LoVo (cell line): ENCODE results near the gene RBM41.
"Not testable (repeated sequence)": the region's sequence is repeated elsewhere in the genome, so short reads cannot be mapped to it uniquely, and the experiment has no call there.

Experiments
- DNase-seq: peaks from one replicate; pipeline ENCODE4 v3.0.0-alpha.2; 2016; ENCODE audit warnings: low spot score

Gene RBM41

DNA sequence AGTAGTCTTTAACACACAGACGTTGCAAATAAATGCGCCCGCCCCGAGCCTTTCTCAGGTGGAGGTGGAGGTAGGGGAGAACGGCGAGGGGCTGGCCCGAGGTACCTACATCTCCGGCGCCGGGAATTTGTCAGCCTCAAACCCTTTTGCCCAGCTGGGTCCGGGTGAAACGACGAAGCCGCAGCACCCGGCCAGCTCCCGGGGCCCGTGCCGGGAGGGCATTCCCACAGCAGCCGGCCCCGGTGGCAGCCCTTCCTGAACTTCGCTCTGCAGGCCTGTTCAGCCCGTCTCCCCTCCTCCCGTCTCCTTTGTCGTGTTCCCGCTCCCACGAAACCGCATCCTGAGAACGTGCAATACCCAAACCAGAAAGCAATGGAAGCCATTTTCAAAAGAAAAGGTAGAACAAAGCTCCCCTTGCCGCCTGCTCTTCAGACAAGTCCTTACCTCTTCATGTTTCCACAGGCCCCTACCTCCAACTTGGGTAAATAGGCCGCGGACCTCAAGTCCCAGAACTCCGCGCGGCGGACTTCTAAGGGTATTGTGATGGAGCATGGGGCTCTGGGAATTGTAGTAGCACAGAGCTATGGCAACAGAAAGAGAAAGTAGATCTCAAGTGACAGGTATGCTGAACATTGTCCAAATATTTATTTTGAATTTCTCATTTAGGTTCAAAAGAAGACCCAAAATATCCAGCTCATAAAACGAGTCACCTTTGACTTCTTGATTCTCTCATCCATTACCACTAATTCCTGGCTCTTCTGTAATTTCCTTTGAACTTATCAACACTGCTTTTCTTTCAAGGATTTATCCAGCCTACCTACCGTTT, at the start of gene RBM41:
RBM41 (minus strand) TSS at position 501 of the 826 bp plus-strand sequence; CDS start at position 452, 49 bp downstream.
- DNase-seq, result peak; percentile 69

DNA sequence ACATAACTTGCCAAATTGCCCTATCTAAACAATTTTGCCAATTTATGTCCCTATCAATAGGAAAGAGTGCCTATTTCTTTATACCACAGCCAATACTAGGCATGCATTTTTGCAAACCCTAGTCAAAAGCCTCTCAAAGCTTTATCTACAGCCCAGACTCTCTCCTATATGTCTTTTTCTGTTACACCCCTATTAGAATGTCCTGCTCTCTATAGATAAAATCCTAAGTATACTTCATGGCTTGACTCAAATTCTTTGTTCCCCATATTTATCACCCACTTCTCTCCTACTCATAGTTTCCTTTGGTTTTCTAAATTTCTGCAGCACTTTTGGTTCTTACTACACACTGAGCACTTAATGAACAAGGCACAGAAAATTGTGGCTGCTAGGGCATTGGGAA, 49.6 kb upstream of the RBM41 start:
- no peak for DNase-seq

DNA sequence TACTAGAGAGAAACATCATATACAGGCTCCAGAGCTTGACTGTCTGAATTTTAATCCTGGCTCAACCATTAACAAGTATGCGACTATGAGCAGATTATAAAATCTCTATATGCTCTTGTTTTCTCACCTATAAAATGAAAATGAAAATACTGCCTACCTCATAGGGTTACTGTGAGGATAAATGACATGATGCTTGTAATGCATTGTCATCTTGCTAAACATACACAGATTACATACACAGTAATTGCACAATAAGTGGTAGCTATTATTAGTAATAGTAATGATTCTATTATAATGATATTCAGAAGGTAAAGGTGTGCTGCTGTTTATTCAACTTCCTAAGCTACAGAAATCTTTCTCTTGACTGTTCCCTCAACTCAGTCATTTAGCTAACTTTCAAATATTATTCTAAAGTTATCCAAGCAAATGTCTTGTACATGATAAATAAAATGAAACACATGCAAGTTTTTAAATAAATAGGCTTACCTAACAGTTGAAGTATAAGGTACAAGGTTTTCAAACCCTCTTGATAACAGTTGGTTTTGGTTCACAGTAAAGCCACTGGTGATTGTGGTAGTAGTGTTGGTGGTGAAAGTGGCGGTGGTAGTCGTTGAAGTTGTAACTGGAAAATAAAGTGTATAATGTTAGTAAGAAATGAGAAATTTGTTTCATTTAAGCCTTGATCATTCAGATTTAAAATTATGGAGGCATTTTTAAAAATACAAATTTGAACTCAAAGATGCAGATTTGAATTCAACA, 48.7 kb upstream of the RBM41 start:
- no peak for DNase-seq

DNA sequence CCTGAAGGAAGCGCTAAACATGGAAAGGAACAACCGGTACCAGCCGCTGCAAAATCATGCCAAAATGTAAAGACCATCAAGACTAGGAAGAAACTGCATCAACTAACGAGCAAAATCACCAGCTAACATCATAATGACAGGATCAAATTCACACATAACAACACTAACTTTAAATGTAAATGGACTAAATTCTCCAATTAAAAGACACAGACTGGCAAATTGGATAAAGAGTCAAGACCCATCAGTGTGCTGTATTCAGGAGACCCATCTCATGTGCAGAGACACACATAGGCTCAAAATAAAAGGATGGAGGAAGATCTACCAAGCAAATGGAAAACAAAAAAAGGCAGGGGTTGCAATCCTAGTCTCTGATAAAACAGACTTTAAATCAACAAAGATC, 39.0 kb upstream of the RBM41 start:
- not testable (repeated sequence) for DNase-seq

DNA sequence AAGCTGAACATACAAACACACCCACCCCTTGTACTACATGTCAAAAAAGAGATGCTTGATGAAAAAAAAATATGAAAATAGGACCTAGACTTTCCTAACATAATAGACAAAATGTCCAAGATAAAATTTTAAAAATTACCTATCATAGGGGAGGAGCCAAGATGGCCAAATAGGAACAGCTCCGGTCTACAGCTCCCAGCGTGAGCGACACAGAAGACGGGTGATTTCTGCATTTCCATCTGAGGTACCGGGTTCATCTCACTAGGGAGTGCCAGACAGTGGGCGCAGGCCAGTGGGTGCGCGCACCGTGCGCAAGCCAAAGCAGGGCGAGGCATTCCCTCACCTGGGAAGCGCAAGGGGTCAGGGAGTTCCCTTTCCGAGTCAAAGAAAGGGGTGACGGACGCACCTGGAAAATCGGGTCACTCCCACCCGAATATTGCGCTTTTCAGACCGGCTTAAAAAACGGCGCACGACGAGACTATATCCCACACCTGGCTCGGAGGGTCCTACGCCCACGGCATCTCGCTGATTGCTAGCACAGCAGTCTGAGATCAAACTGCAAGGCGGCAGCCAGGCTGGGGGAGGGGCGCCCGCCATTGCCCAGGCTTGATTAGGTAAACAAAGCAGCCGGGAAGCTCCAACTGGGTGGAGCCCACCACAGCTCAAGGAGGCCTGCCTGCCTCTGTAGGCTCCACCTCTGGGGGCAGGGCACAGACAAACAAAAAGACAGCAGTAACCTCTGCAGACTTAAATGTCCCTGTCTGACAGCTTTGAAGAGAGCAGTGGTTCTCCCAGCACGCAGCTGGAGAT, 37.2 kb upstream of the RBM41 start:
- not testable (repeated sequence) for DNase-seq

GRCh38 chrX:107154787-107155620, 36.4 kb upstream of the RBM41 start:
- DNase-seq, result peak; percentile 25

DNA sequence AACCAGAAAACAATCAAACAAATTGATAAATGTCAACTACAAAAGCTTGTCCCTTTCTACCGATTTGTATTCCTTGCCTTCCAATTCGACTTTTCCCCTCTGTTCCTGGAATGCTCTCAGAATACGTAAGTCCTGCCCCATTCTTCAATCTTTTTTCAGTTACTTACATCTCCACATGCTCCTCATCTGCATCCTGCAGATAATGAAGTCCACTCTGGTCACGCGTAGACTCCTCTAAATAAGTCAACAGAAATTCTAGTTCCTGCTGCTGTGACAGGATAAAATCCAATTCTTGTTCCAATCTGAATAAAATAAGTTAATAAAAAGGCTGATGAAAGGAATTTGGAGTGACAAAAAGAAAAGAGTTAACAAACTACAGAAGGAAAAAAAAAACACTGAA, 34.4 kb upstream of the RBM41 start:
- no peak for DNase-seq

- no peak for DNase-seq
These were observed 28.0 kb upstream of the RBM41 start for GRCh38 chrX:107146670-107147069.

DNA sequence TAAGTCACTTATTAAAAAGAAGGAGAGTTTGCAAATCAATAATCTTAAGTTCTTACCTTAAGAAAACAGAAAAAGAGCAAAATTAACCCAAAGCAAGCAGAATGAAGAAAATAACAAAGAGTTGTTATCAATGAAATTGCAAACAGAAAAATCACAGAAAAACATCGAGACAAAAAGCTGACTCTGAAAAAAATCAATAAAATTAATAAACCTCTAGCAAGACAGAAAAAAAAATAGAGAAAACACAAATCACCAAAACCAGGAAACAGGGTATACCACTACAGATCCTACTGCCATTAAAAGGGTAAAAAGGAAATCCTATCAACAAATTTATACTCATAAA, 17.3 kb upstream of the RBM41 start:
- no peak for DNase-seq

- DNase-seq, result peak; percentile 74
These were observed 16.7 kb upstream of the RBM41 start for GRCh38 chrX:107135049-107135964.

- no peak for DNase-seq
These were observed 5.1 kb upstream of the RBM41 start for GRCh38 chrX:107123750-107124149.

- no peak for DNase-seq
These were observed 661 bp upstream of the RBM41 start for GRCh38 chrX:107119283-107119682.

GRCh38 chrX:107117993-107118321, 665 bp downstream of the RBM41 start:
- no peak for DNase-seq

GRCh38 chrX:107107459-107107858, 11.2 kb downstream of the RBM41 start:
- no peak for DNase-seq

DNA sequence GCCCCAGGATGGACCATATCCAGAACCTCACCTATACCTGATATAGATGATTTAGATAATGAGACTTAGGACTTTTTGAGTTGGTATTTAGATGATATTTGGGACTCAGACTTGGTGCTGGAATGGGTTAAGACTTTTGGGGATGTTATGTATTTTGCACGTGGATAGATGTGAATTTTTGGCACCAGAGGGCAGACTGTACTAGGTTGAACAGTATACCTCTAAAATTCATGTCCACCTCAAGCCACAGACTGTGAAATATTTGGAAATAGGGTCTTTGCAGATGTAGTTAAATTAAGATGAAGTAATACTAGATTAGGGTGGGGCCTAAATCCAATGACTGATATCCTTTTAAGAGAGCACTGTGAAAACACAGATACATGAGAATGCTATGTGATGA, 15.6 kb downstream of the RBM41 start:
- DNase-seq, result no peak

- no peak for DNase-seq
These were observed 42.5 kb downstream of the RBM41 start for GRCh38 chrX:107076158-107076557.

DNA sequence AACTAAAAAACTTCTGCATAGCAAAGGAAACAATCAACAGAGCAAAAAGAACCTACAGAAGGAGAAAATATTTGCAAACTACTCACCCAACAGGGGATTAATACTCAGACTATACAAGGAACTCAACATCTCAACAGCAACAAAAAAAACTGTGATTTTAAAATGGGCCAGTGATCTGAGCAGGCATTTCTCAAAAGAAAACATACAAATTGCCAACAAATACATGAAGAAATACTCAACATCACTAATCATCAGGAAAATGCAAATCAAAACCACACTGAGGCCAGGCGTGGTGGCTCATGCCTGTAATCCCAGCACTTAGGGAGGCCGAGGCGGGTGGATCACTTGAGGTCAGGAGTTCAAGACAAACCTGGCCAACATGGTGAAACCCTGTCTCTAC, 60.9 kb downstream of the RBM41 start:
- DNase-seq, result not testable (repeated sequence)

GRCh38 chrX:107054978-107055377, 63.6 kb downstream of the RBM41 start:
- no peak for DNase-seq

- no peak for DNase-seq
These were observed 68.4 kb downstream of the RBM41 start for GRCh38 chrX:107050195-107050709.

- no peak for DNase-seq
These were observed 71.0 kb downstream of the RBM41 start for GRCh38 chrX:107047622-107048021.
